ENCODE results near the gene HMCN1.

- TF ChIP-seq CTCF (IDR thresholded peaks at IDR 0.05) (no peak), POLR2AphosphoS5 (IDR thresholded peaks at IDR 0.05) (no peak), POLR2A (IDR thresholded peaks at IDR 0.05) (no peak), EP300 (IDR thresholded peaks at IDR 0.05) (no peak)
These were observed 123.3 kb downstream of the HMCN1 start for GRCh38 chr1:185857442-185857841.
